Ishikawa (cell line): ENCODE results near the gene STMP1.

ENCODE experiments used
- CEBPB ChIP-seq: IDR thresholded peaks from 2 replicates; pipeline ENCODE4 v1.6.1; 2012
- CREB1 ChIP-seq: IDR thresholded peaks from 2 replicates; pipeline ENCODE4 v1.6.1; 2012; ENCODE audit warnings: low read depth
- EP300 ChIP-seq: IDR thresholded peaks from 2 replicates; pipeline ENCODE4 v1.6.1; 2012; ENCODE audit warnings: borderline replicate concordance
- MAX ChIP-seq: IDR thresholded peaks from 2 replicates; pipeline ENCODE4 v1.6.1; 2012
- NFIC ChIP-seq: IDR thresholded peaks from 2 replicates; pipeline ENCODE4 v1.6.1; 2012
- REST ChIP-seq: IDR thresholded peaks from 2 replicates; pipeline ENCODE4 v1.6.1; 2012; ENCODE audit warnings: low read depth, mild to moderate bottlenecking
- TAF1 ChIP-seq: IDR thresholded peaks from 2 replicates; pipeline ENCODE4 v1.6.1; 2012; ENCODE audit warnings: low read depth, mild to moderate bottlenecking
- TCF12 ChIP-seq: IDR thresholded peaks from 2 replicates; pipeline ENCODE4 v1.6.1; 2012; ENCODE audit warnings: low read depth
- TEAD4 ChIP-seq: IDR thresholded peaks from 2 replicates; pipeline ENCODE4 v1.6.1; 2012
- YY1 ChIP-seq: IDR thresholded peaks from 2 replicates; pipeline ENCODE4 v1.6.1; 2012; ENCODE audit warnings: low read depth

GRCh38 chr7:135644729-135645128, 17.6 kb upstream of the STMP1 start:
- TF ChIP-seq TAF1, result no peak
- TF ChIP-seq MAX, result no peak
- no peak for TF ChIP-seq YY1
- TF ChIP-seq EP300, result no peak
- TF ChIP-seq NFIC, result no peak
- no peak for TF ChIP-seq REST
- TF ChIP-seq CEBPB, result no peak
- TF ChIP-seq TCF12, result no peak
- TF ChIP-seq CREB1, result no peak
- TF ChIP-seq TEAD4, result no peak
